HPDE6-E6E7 (cell line): ENCODE data around the gene STK33.

Source experiments
- DNase-seq: peaks from one replicate; pipeline ENCODE4 v3.0.0; 2011; ENCODE audit warnings: missing footprints; ENCODE audit errors: extremely low spot score

Gene STK33

GRCh38 chr11:8593935-8594909 is at the start of gene STK33:
Gene STK33 (minus strand): TSS chr11:8594228. CDS start chr11:8474905, 119,323 bp downstream.
- no peak for DNase-seq

GRCh38 chr11:8642196-8642841 is 48.3 kb upstream of the STK33 start:
- DNase-seq = no peak

- DNase-seq = no peak
These were observed 47.3 kb upstream of the STK33 start for GRCh38 chr11:8641332-8641731.

- DNase-seq = no peak
These were observed 46.4 kb upstream of the STK33 start for GRCh38 chr11:8640267-8640906.

- DNase-seq = no peak
These were observed 45.6 kb upstream of the STK33 start for GRCh38 chr11:8639655-8640054.

- DNase-seq = no peak
These were observed 44.3 kb upstream of the STK33 start for GRCh38 chr11:8638300-8638699.

GRCh38 chr11:8636127-8636526 is 42.1 kb upstream of the STK33 start:
- DNase-seq = no peak

GRCh38 chr11:8634498-8634897 is 40.5 kb upstream of the STK33 start:
- no peak for DNase-seq

GRCh38 chr11:8631395-8632118 is 37.5 kb upstream of the STK33 start:
- DNase-seq = no peak

- no peak for DNase-seq
These were observed 30.7 kb upstream of the STK33 start for GRCh38 chr11:8624698-8625097.

GRCh38 chr11:8621147-8621546 is 27.1 kb upstream of the STK33 start:
- no peak for DNase-seq

GRCh38 chr11:8617063-8617462 is 23.0 kb upstream of the STK33 start:
- no peak for DNase-seq

GRCh38 chr11:8615291-8616032 is 21.4 kb upstream of the STK33 start:
- DNase-seq = no peak

- DNase-seq = no peak
These were observed 20.5 kb upstream of the STK33 start for GRCh38 chr11:8614497-8614896.

GRCh38 chr11:8613036-8613435 is 19.0 kb upstream of the STK33 start:
- no peak for DNase-seq

GRCh38 chr11:8612522-8612921 is 18.5 kb upstream of the STK33 start:
- DNase-seq = no peak

- no peak for DNase-seq
These were observed 16.6 kb upstream of the STK33 start for GRCh38 chr11:8610532-8611116.

GRCh38 chr11:8608652-8609051 is 14.6 kb upstream of the STK33 start:
- DNase-seq = no peak

GRCh38 chr11:8605971-8606563 is 12.0 kb upstream of the STK33 start:
- DNase-seq = no peak

- peak; percentile 76 for DNase-seq
These were observed 10.2 kb upstream of the STK33 start for GRCh38 chr11:8604078-8604723.
